ENCODE data around the gene TARS1. TPM values are rescaled to one million over a fixed set of nuclear protein-coding genes. Genes with fewer than 3 reads are reported as not detected.
"Not testable (repeated sequence)": the region's sequence is repeated elsewhere in the genome, so short reads cannot be mapped to it uniquely, and the experiment has no call there.

The TARS1 gene
- total RNA-seq, 2 donors from 2014 or later: 45.8 to 66.6 TPM

DNA sequence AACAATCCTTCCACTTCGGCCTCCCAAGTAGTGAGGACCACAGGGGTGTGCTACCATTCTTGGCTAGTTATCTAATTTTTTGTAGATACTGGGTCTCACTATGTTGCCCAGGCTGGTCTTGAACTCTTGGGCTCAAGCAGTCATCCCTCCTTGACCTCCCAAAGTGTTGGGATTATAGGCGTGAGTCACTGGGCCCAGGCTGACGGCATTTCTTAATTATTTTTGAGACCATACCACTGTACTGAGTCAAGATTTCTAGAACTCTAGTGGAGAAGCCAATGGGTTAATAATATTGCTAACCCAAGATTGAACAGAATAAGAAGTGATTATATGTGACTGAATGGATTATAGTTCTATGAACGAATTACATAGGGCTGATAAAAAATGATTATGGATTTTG lies 66.7 kb downstream of the TARS1 start:
- H3K9me3 ChIP-seq: no peaks in the 10 kb centered on the region
- TF ChIP-seq, protein P1, sequence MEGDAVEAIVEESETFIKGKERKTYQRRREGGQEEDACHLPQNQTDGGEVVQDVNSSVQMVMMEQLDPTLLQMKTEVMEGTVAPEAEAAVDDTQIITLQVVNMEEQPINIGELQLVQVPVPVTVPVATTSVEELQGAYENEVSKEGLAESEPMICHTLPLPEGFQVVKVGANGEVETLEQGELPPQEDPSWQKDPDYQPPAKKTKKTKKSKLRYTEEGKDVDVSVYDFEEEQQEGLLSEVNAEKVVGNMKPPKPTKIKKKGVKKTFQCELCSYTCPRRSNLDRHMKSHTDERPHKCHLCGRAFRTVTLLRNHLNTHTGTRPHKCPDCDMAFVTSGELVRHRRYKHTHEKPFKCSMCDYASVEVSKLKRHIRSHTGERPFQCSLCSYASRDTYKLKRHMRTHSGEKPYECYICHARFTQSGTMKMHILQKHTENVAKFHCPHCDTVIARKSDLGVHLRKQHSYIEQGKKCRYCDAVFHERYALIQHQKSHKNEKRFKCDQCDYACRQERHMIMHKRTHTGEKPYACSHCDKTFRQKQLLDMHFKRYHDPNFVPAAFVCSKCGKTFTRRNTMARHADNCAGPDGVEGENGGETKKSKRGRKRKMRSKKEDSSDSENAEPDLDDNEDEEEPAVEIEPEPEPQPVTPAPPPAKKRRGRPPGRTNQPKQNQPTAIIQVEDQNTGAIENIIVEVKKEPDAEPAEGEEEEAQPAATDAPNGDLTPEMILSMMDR (IDR thresholded peaks at IDR 0.05): no peak
- DNase-seq (ENCODE audit: low spot score): no peak
- H3K27ac ChIP-seq: no peak overlapping the region
- H3K4me1 ChIP-seq: no peaks in the 10 kb centered on the region
- no peaks in the 10 kb centered on the region for H3K36me3 ChIP-seq
- no peaks in the 10 kb centered on the region for H3K27me3 ChIP-seq
- no peak overlapping the region for H3K4me3 ChIP-seq

DNA sequence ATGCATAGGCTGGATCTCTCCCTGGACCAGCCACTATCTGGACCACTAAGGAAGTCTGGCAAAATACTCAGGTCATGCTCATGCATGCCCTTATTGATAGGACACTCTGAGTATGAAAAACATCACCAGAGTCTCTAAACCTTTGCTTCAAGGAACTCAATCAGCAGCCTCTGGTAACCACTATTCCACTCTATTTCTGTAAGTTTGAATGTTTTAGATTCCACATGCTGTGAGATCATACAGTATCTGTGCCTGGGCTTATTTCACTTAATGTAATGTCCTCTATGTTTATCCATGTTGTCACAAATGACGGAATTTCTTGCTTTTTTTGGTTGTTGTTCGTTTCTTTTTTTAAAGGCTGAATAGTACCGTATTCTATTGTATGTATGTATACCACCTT lies 68.3 kb downstream of the TARS1 start:
- Histone ChIP-seq H3K36me3 (no peaks in the 10 kb centered on the region), H3K9me3 (no peaks in the 10 kb centered on the region), H3K4me3 (no peak overlapping the region), H3K27me3 (no peaks in the 10 kb centered on the region), H3K4me1 (no peaks in the 10 kb centered on the region), H3K27ac (no peak overlapping the region)
- TF ChIP-seq, protein P1 (IDR thresholded peaks at IDR 0.05): no peak
- DNase-seq (ENCODE audit: low spot score): no peak

DNA sequence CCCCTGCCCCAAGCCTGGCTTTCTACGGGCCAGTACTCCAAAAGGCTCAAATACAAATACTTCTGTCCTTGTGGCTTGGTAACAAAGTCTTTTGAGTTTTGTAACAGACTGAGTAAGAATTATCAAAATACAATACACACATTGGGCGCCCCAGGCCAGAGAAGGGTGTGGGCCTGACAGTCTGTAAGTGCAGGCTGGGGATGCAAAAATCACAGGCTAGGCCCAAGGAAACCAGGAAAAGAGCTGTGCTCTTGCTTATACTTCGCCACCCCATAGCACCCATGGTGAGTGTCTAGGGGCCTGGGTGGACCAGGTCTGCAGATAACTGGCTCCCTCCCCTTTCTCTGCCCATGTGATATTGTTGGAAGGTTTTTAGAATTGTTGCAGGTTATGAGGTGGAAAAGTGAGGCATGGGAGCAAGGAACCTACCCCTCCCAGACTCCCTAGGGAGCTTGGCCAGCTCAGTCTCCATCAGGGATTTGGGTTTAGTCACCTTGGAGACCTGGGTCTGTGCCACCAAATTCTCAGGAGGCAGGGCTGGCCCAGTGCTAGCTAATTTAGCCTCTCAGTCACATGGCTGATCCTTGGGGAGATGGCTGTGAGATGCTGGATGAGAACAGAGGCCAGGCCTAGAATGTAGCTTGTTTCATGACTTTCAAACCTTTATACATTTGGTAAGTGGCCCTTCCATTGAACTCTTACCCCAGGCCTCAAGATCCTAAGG lies 72.9 kb downstream of the TARS1 start:
- Histone ChIP-seq H3K27me3 (no peaks in the 10 kb centered on the region), H3K4me3 (no peak overlapping the region), H3K4me1 (no peaks in the 10 kb centered on the region), H3K9me3 (no peaks in the 10 kb centered on the region), H3K36me3 (no peaks in the 10 kb centered on the region), H3K27ac (no peak overlapping the region)
- DNase-seq (ENCODE audit: low spot score): no peak
- TF ChIP-seq, protein P1 (IDR thresholded peaks at IDR 0.05): no peak

DNA sequence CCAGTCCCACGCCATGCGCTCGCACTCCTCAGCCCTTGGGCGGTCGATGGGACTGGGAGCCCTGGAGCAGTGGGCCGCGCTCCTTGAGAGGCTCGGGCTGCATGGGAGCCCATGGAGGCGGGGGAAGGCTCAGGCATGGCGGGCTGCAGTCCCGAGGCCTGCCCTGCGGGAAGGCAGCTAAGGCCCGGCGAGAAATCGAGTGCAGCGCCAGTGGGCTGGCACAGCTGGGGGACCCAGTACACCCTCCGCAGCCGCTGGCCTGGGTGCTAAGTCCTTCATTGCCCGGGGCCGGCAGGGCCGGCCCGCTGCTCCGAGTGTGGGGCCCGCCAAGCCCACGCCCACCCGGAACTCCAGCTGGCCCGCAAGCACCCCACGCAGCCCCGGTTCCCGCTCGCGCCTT lies 74.6 kb downstream of the TARS1 start:
- H3K4me3 ChIP-seq; DNase-seq (ENCODE audit: low spot score): not testable (repeated sequence)

DNA sequence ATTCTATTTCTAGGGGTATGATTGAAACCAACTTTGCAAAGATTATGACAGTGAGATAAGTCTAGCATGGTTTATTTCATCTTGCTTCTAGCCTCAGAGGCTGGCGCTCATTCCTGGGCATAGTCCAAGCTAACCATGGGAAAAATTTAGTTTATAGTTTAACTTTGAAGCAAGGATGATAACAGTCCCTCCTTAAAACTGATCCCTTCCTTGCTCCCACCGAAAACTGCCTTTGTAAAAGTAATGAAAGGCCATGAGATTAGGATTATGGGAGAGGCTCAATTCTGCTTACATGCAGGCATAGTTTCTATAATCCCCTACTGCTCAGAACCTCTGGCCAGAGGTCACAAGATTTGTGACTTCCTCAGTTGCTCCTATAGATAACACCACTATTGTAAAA lies 75.7 kb downstream of the TARS1 start:
- Histone ChIP-seq H3K27ac (no peak overlapping the region), H3K36me3 (no peaks in the 10 kb centered on the region), H3K4me1 (no peaks in the 10 kb centered on the region), H3K9me3 (no peaks in the 10 kb centered on the region), H3K4me3 (no peak overlapping the region), H3K27me3 (no peaks in the 10 kb centered on the region)
- TF ChIP-seq, protein P1 (IDR thresholded peaks at IDR 0.05): no peak
- no peak for DNase-seq (ENCODE audit: low spot score)

More for the DNA sequence above, 74.6 kb downstream of the TARS1 start:
- not testable (repeated sequence) for H3K27me3 ChIP-seq, H3K27ac ChIP-seq, H3K36me3 ChIP-seq, H3K4me1 ChIP-seq, H3K9me3 ChIP-seq

Data from right atrium auricular region (tissue), 2 donors.